BE2C (cell line): Measurements from ENCODE around the gene UGGT2.

Experiments
- DNase-seq: peaks from one replicate; pipeline ENCODE4 v3.0.0-alpha.2; 2020
- H3K27me3 ChIP-seq: fragments of 250-450 bp; sonication (Bioruptor Pico); 2 replicates; pipeline ENCODE4 v1.5.1; 2020; ENCODE audit warnings: mild to moderate bottlenecking
- H3K36me3 ChIP-seq: fragments of 250-450 bp; sonication (Bioruptor Pico); 2 replicates; pipeline ENCODE4 v1.5.1; 2020; ENCODE audit warnings: mild to moderate bottlenecking
- H3K4me1 ChIP-seq: fragments of 250-450 bp; sonication (Bioruptor Pico); 2 replicates; pipeline ENCODE4 v1.5.1; 2020
- H3K4me3 ChIP-seq: 2 replicates; pipeline ENCODE4 v1.5.1; 2011; ENCODE audit warnings: low read depth, low read length
- H3K9me3 ChIP-seq: fragments of 250-450 bp; sonication (Bioruptor Pico); 2 replicates; pipeline ENCODE4 v1.5.1; 2020
- CTCF ChIP-seq: IDR thresholded peaks from 2 replicates; pipeline ENCODE4 v1.5.1; 2012; ENCODE audit warnings: mild to moderate bottlenecking, low read depth, low read length

The UGGT2 gene

GRCh38 chr13:96034662-96035061, 18.5 kb downstream of the UGGT2 start:
- DNase-seq, result no peak
- no peaks in the 10 kb centered on the region for H3K36me3 ChIP-seq
- H3K27me3 ChIP-seq, result no peaks in the 10 kb centered on the region
- no peaks in the 10 kb centered on the region for H3K4me1 ChIP-seq
- no peak overlapping the region for H3K4me3 ChIP-seq
- TF ChIP-seq CTCF, result no peak
- no peaks in the 10 kb centered on the region; the same call in 1 of the 2 replicates for H3K9me3 ChIP-seq

DNA sequence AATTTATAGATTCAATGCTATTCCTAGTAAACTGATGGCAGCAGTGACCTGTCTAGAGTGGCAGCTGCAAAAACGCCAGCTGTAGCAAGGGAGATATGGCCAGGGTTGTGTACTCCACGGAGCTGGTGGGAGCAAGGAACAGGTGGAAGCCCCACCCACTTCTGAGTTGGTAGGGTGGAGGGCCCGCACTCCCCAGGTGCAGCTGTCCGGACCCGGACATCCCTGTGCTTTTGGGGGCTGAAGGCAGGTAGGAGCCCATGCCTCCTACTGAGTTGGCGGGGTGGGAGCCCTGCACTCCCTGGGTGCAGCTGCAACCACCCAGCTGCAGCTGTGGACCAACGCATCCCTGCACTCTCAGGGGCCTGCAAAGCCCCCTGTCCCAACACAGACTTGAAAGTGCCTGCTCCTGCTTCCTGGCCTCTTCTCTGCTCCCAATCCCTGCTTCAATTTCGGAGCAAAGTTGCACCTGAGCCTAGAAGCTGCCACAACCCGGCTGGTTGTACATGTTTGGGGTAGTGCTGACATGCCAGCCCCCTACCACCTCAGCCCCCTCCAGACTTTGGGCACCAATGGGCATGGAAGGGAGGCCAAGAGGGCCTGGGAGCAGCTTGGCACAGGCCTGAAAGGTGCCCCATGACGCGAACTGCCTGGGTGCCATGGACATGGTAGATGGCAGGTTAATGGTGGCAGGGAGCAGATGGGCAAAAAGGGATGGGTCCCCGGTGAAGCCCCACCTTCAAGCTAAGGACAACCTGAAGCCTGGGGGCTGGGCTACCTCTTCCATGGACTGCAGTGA, 19.8 kb downstream of the UGGT2 start:
- Histone ChIP-seq H3K9me3 (no peaks in the 10 kb centered on the region; the same call in 1 of the 2 replicates), H3K4me3 (no peak overlapping the region), H3K27me3 (no peaks in the 10 kb centered on the region), H3K36me3 (no peaks in the 10 kb centered on the region), H3K4me1 (no peaks in the 10 kb centered on the region)
- no peak for DNase-seq
- no peak for TF ChIP-seq CTCF

GRCh38 chr13:96032717-96033116, 20.5 kb downstream of the UGGT2 start:
- Histone ChIP-seq H3K4me3 (no peak overlapping the region), H3K27me3 (no peaks in the 10 kb centered on the region), H3K36me3 (no peaks in the 10 kb centered on the region), H3K9me3 (no peaks in the 10 kb centered on the region; the same call in 1 of the 2 replicates), H3K4me1 (no peaks in the 10 kb centered on the region)
- TF ChIP-seq CTCF, result no peak
- DNase-seq, result no peak

GRCh38 chr13:96029002-96029401, 24.2 kb downstream of the UGGT2 start:
- H3K36me3 ChIP-seq, result no peaks in the 10 kb centered on the region
- no peaks in the 10 kb centered on the region for H3K27me3 ChIP-seq
- no peak for DNase-seq
- H3K4me3 ChIP-seq, result no peak overlapping the region
- H3K4me1 ChIP-seq, result no peaks in the 10 kb centered on the region
- no peaks in the 10 kb centered on the region for H3K9me3 ChIP-seq
- TF ChIP-seq CTCF, result no peak

GRCh38 chr13:96027496-96027895, 25.7 kb downstream of the UGGT2 start:
- no peaks in the 10 kb centered on the region for H3K9me3 ChIP-seq
- no peaks in the 10 kb centered on the region for H3K4me1 ChIP-seq
- H3K4me3 ChIP-seq, result no peak overlapping the region
- no peak for DNase-seq
- H3K36me3 ChIP-seq, result no peaks in the 10 kb centered on the region
- no peaks in the 10 kb centered on the region for H3K27me3 ChIP-seq
- TF ChIP-seq CTCF, result no peak

GRCh38 chr13:96025283-96025682, 27.9 kb downstream of the UGGT2 start:
- TF ChIP-seq CTCF, result no peak
- no peak for DNase-seq
- Histone ChIP-seq H3K4me1 (no peaks in the 10 kb centered on the region), H3K36me3 (no peaks in the 10 kb centered on the region), H3K27me3 (no peaks in the 10 kb centered on the region), H3K9me3 (no peaks in the 10 kb centered on the region), H3K4me3 (no peak overlapping the region)
